PFSK-1 (cell line): ENCODE measurements around the gene ARSD.

Source experiments
- FOXP2 ChIP-seq: optimal IDR thresholded peaks from 2 replicates; pipeline ENCODE3; 2011; ENCODE audit warnings: borderline replicate concordance, control low read depth, inconsistent platforms; ENCODE audit not compliant: insufficient read depth; ENCODE audit errors: extremely low read length, extremely low read depth
- POLR2AphosphoS5 ChIP-seq: IDR thresholded peaks from 2 replicates; pipeline ENCODE4 v1.6.1; 2012; ENCODE audit warnings: low read depth, mild to moderate bottlenecking, control low read depth, low read length, moderate library complexity
- REST ChIP-seq, 2 experiments: IDR thresholded peaks; 2 replicates each; pipeline versions ENCODE4 v1.6.1 to v1.8.0; 2011 to 2012; ENCODE audit warnings: low read depth in 2 of 2, low read length in 2 of 2, control low read depth in 1 of 2, inconsistent platforms in 1 of 2, mild to moderate bottlenecking in 1 of 2, moderate library complexity in 1 of 2; ENCODE audit not compliant: insufficient read depth in 1 of 2
- SIN3A ChIP-seq: IDR thresholded peaks from 2 replicates; pipeline ENCODE4 v1.6.1; 2012; ENCODE audit warnings: mild to moderate bottlenecking, low read length, moderate library complexity, borderline replicate concordance; ENCODE audit not compliant: insufficient read depth
- TAF1 ChIP-seq: IDR thresholded peaks from 2 replicates; pipeline ENCODE4 v1.6.1; 2012; ENCODE audit warnings: low read length, control low read depth, borderline replicate concordance; ENCODE audit not compliant: insufficient read depth

The ARSD gene

GRCh38 chrX:2874222-2875135, 54.7 kb downstream of the ARSD start:
- no peak for TF ChIP-seq SIN3A
- no peak for TF ChIP-seq POLR2AphosphoS5
- no peak for TF ChIP-seq TAF1
- no peak for TF ChIP-seq FOXP2
- no peak for TF ChIP-seq REST (IDR thresholded peaks at IDR 0.05; ENCODE audit: insufficient read depth in 1 of 2, low read depth in 2 of 2, low read length in 2 of 2)

- TF ChIP-seq FOXP2 = no peak
- no peak for TF ChIP-seq TAF1
- TF ChIP-seq SIN3A = no peak
- no peak for TF ChIP-seq REST (IDR thresholded peaks at IDR 0.05; ENCODE audit: insufficient read depth in 1 of 2, low read depth in 2 of 2, low read length in 2 of 2)
These were observed 56.4 kb downstream of the ARSD start for GRCh38 chrX:2872671-2873277.

- TF ChIP-seq FOXP2 (no peak), SIN3A (no peak), REST (IDR thresholded peaks at IDR 0.05; ENCODE audit: insufficient read depth in 1 of 2, low read depth in 2 of 2, low read length in 2 of 2) (no peak), POLR2AphosphoS5 (no peak), TAF1 (no peak)
These were observed 57.3 kb downstream of the ARSD start for GRCh38 chrX:2871831-2872230.

GRCh38 chrX:2870650-2871049, 58.5 kb downstream of the ARSD start:
- TF ChIP-seq FOXP2 (no peak), TAF1 (no peak)

- TF ChIP-seq REST (IDR thresholded peaks at IDR 0.05; ENCODE audit: insufficient read depth in 1 of 2, low read depth in 2 of 2, low read length in 2 of 2) = no peak
- no peak for TF ChIP-seq POLR2AphosphoS5
- no peak for TF ChIP-seq SIN3A
- TF ChIP-seq TAF1 = no peak
- no peak for TF ChIP-seq FOXP2
These were observed 61.9 kb downstream of the ARSD start for GRCh38 chrX:2867206-2867605.
